Measurements from ENCODE around the gene IL7R.

GRCh38 chr5:35903631-35904203 lies 47.0 kb downstream of the IL7R start:
- no peak for TF ChIP-seq CTCF (IDR thresholded peaks at IDR 0.05)
- no peak for TF ChIP-seq RFX5 (IDR thresholded peaks at IDR 0.05)
- TF ChIP-seq HOXA7 (CRISPR knock-in tag; IDR thresholded peaks at IDR 0.05): no peak
